Measurements from ENCODE around the gene INAFM2. TPM values are rescaled to one million over a fixed set of nuclear protein-coding genes. Genes with fewer than 3 reads are reported as not detected.

Gene INAFM2
- total and polyA plus RNA-seq, 4 donors: 3.3 to 5.7 (median 4.4) TPM

DNA sequence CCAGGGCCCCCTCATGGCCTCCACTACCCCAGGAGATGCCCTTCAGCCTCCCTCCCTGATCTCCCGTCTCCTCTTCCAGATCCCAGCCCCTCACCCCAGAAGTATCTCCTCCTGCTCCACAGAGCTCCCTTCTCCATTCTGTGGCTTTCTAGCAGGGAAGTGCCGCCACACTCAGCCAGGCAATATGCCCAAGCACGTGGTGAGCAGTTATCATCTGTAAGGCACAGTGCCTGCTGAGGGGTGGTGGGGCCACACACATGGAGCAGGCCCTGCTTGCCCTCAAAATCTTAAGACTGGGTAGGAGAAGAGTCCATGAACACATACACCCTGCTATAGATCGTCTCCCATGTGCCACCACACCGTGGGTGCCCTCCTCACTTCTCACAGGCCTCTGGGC, 25.0 kb downstream of the INAFM2 start:
- DNase-seq (ENCODE audit: low spot score): no peak
- TF ChIP-seq EGR1 (IDR thresholded peaks at IDR 0.05; ENCODE audit: low read depth in 2 of 2): no peak
- TF ChIP-seq FOXA1 (IDR thresholded peaks at IDR 0.05): no peak
- no peak for TF ChIP-seq FOXA2 (IDR thresholded peaks at IDR 0.05)
- TF ChIP-seq NR2F2 (IDR thresholded peaks at IDR 0.05): no peak
- TF ChIP-seq, protein P1, sequence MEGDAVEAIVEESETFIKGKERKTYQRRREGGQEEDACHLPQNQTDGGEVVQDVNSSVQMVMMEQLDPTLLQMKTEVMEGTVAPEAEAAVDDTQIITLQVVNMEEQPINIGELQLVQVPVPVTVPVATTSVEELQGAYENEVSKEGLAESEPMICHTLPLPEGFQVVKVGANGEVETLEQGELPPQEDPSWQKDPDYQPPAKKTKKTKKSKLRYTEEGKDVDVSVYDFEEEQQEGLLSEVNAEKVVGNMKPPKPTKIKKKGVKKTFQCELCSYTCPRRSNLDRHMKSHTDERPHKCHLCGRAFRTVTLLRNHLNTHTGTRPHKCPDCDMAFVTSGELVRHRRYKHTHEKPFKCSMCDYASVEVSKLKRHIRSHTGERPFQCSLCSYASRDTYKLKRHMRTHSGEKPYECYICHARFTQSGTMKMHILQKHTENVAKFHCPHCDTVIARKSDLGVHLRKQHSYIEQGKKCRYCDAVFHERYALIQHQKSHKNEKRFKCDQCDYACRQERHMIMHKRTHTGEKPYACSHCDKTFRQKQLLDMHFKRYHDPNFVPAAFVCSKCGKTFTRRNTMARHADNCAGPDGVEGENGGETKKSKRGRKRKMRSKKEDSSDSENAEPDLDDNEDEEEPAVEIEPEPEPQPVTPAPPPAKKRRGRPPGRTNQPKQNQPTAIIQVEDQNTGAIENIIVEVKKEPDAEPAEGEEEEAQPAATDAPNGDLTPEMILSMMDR (IDR thresholded peaks at IDR 0.05; ENCODE audit: low read depth, low read length, missing input control): no peak
- TF ChIP-seq, protein P2, sequence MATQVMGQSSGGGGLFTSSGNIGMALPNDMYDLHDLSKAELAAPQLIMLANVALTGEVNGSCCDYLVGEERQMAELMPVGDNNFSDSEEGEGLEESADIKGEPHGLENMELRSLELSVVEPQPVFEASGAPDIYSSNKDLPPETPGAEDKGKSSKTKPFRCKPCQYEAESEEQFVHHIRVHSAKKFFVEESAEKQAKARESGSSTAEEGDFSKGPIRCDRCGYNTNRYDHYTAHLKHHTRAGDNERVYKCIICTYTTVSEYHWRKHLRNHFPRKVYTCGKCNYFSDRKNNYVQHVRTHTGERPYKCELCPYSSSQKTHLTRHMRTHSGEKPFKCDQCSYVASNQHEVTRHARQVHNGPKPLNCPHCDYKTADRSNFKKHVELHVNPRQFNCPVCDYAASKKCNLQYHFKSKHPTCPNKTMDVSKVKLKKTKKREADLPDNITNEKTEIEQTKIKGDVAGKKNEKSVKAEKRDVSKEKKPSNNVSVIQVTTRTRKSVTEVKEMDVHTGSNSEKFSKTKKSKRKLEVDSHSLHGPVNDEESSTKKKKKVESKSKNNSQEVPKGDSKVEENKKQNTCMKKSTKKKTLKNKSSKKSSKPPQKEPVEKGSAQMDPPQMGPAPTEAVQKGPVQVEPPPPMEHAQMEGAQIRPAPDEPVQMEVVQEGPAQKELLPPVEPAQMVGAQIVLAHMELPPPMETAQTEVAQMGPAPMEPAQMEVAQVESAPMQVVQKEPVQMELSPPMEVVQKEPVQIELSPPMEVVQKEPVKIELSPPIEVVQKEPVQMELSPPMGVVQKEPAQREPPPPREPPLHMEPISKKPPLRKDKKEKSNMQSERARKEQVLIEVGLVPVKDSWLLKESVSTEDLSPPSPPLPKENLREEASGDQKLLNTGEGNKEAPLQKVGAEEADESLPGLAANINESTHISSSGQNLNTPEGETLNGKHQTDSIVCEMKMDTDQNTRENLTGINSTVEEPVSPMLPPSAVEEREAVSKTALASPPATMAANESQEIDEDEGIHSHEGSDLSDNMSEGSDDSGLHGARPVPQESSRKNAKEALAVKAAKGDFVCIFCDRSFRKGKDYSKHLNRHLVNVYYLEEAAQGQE (IDR thresholded peaks at IDR 0.05): no peak
- no peak for TF ChIP-seq TAF1 (conservative IDR thresholded peaks at IDR 0.05)
- TF ChIP-seq RAD21 (IDR thresholded peaks at IDR 0.05): no peak
- TF ChIP-seq GABPA (IDR thresholded peaks at IDR 0.05 in 1 of 2, conservative IDR thresholded peaks at IDR 0.05 in 1 of 2): no peak
- Histone ChIP-seq H3K27ac (ENCODE audit: low read depth in 1 of 2, low read length in 2 of 2) (no peak overlapping the region), H3K9me3 (ENCODE audit: control insufficient read depth in 4 of 4, low read length in 3 of 4) (no peaks in the 10 kb centered on the region), H3K27me3 (ENCODE audit: control insufficient read depth in 4 of 4, insufficient read depth in 4 of 4, low read length in 3 of 4) (no peaks in the 10 kb centered on the region), H3K4me3 (ENCODE audit: low read depth in 1 of 3, low read length in 3 of 3) (no peak overlapping the region), H3K36me3 (ENCODE audit: control insufficient read depth in 4 of 4, insufficient read depth in 3 of 4, low read depth in 1 of 4, low read length in 3 of 4) (no peaks in the 10 kb centered on the region), H3K9ac (ENCODE audit: low read depth in 1 of 2, low read length in 2 of 2) (no peak overlapping the region), H3K4me1 (ENCODE audit: control insufficient read depth in 4 of 4, insufficient read depth in 4 of 4, low read length in 3 of 4) (peaks cover 3 to 8% (median 5%) of the 10 kb centered on the region in 4 donors)
- 82% methylated on average over 5 of the region's 5 CpGs for WGBS

DNA sequence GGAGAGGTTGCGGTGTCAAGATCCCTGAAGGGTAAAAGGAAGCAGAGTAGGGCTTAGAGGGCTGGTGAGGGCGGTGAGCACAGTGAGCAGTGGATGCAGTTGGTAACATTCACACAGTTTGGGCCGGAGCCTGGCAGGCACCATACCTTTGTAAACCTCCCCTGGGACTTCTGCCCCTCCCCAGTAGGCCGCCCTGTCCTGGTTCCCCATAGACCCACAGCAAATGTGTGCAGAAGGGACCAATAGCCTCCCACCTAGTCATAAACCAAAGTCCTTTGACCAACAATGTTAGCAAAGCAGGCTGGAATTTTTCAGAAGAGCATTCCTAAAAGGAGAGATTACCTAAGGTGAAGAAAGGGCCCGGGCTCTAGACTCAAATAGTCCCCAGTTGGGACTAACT, 25.7 kb downstream of the INAFM2 start:
- Histone ChIP-seq H3K4me3 (ENCODE audit: low read depth in 1 of 3, low read length in 3 of 3) (no peak overlapping the region), H3K27ac (ENCODE audit: low read depth in 1 of 2, low read length in 2 of 2) (no peak overlapping the region), H3K9me3 (ENCODE audit: control insufficient read depth in 4 of 4, low read length in 3 of 4) (no peaks in the 10 kb centered on the region), H3K9ac (ENCODE audit: low read depth in 1 of 2, low read length in 2 of 2) (no peak overlapping the region), H3K4me1 (ENCODE audit: control insufficient read depth in 4 of 4, insufficient read depth in 4 of 4, low read length in 3 of 4) (peaks cover 5 to 14% (median 10%) of the 10 kb centered on the region in 4 donors), H3K36me3 (ENCODE audit: control insufficient read depth in 4 of 4, insufficient read depth in 3 of 4, low read depth in 1 of 4, low read length in 3 of 4) (no peaks in the 10 kb centered on the region), H3K27me3 (ENCODE audit: control insufficient read depth in 4 of 4, insufficient read depth in 4 of 4, low read length in 3 of 4) (no peaks in the 10 kb centered on the region)
- TF ChIP-seq, protein P3, sequence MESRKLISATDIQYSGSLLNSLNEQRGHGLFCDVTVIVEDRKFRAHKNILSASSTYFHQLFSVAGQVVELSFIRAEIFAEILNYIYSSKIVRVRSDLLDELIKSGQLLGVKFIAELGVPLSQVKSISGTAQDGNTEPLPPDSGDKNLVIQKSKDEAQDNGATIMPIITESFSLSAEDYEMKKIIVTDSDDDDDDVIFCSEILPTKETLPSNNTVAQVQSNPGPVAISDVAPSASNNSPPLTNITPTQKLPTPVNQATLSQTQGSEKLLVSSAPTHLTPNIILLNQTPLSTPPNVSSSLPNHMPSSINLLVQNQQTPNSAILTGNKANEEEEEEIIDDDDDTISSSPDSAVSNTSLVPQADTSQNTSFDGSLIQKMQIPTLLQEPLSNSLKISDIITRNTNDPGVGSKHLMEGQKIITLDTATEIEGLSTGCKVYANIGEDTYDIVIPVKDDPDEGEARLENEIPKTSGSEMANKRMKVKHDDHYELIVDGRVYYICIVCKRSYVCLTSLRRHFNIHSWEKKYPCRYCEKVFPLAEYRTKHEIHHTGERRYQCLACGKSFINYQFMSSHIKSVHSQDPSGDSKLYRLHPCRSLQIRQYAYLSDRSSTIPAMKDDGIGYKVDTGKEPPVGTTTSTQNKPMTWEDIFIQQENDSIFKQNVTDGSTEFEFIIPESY (IDR thresholded peaks at IDR 0.05): no peak
- no peak for DNase-seq (ENCODE audit: low spot score)
- WGBS: 91% methylated on average over 5 of the region's 5 CpGs

Data from liver (tissue), 9 donors.